ENCODE results near the gene CR1.
"Not testable (repeated sequence)": the region's sequence is repeated elsewhere in the genome, so short reads cannot be mapped to it uniquely, and the experiment has no call there.

Gene CR1

DNA sequence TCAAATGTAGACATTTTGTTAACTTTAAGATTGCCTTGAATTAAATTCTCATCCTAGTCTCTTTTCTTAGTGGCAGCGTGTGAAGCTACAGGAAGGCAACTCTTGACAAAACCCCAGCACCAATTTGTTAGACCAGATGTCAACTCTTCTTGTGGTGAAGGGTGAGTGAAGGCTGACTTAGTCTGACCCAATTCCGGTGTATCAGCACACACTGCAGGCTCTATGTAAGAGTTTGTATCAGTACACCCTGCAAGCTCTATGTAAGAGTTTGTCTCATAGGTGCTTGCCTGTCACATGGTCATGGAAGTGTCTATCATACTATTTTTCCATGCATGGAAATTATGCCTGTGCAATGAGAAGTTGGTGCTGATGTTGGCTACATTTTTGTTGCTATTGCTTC is 25.0 kb upstream of the CR1 start:
- DNase-seq: no peak
- Histone ChIP-seq H3K9me3 (ENCODE audit: severe bottlenecking) (no peaks in the 10 kb centered on the region), H3K4me3 (ENCODE audit: low read depth, low read length) (no peak overlapping the region), H3K27me3 (ENCODE audit: insufficient read depth, low read depth, severe bottlenecking) (peaks cover 100% of the 10 kb centered on the region), H3K27ac (no peak overlapping the region), H3K36me3 (no peaks in the 10 kb centered on the region)
- TF ChIP-seq, protein P1, sequence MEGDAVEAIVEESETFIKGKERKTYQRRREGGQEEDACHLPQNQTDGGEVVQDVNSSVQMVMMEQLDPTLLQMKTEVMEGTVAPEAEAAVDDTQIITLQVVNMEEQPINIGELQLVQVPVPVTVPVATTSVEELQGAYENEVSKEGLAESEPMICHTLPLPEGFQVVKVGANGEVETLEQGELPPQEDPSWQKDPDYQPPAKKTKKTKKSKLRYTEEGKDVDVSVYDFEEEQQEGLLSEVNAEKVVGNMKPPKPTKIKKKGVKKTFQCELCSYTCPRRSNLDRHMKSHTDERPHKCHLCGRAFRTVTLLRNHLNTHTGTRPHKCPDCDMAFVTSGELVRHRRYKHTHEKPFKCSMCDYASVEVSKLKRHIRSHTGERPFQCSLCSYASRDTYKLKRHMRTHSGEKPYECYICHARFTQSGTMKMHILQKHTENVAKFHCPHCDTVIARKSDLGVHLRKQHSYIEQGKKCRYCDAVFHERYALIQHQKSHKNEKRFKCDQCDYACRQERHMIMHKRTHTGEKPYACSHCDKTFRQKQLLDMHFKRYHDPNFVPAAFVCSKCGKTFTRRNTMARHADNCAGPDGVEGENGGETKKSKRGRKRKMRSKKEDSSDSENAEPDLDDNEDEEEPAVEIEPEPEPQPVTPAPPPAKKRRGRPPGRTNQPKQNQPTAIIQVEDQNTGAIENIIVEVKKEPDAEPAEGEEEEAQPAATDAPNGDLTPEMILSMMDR (IDR thresholded peaks at IDR 0.05; ENCODE audit: low read depth, low read length): no peak

DNA sequence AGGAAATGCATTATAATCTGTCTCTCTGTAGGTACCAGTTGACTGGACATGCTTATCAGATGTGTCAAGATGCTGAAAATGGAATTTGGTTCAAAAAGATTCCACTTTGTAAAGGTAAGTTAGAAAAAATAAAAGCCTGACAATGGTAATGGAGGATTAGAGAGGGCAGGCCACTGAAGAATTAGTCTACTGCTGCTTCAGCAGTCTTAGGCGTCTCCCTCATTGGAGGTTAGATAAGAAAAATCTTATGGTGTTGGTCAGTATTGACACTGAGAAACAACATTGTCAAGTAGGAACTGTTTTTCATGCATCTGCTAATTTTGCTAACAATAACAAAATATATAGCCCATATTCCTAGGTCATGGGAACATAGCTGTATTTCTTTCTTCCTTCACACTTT is 21.7 kb upstream of the CR1 start:
- Histone ChIP-seq H3K27ac (no peak overlapping the region), H3K27me3 (ENCODE audit: insufficient read depth, low read depth, severe bottlenecking) (peaks cover 98% of the 10 kb centered on the region), H3K9me3 (ENCODE audit: severe bottlenecking) (no peaks in the 10 kb centered on the region), H3K36me3 (no peaks in the 10 kb centered on the region), H3K4me3 (ENCODE audit: low read depth, low read length) (no peak overlapping the region)
- no peak for DNase-seq
- TF ChIP-seq, protein P1 (IDR thresholded peaks at IDR 0.05; ENCODE audit: low read depth, low read length): no peak

DNA sequence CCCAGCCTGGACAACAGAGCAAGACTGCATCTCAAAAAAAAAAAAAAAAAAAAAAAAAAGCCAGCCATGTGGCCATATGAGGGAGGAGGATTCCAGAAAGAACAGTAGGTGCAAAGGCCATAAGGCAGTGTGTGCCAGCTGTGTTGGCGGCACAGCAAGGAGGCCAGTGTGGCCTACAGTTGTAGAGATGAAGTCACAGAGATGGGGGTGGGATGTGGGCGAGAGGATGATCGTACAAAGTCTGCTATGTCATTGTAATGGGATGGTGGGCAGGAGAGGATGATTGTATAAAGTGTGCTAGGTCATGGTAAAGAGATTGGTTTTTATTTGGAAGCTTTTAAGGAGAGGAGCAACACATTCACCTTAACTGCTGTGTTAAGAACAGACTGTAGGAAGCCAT is 9.8 kb upstream of the CR1 start:
- no peak overlapping the region for H3K4me3 ChIP-seq (ENCODE audit: low read depth, low read length)
- no peak overlapping the region for H3K27ac ChIP-seq
- DNase-seq: no peak
- peaks cover 98% of the 10 kb centered on the region for H3K27me3 ChIP-seq (ENCODE audit: insufficient read depth, low read depth, severe bottlenecking)
- no peaks in the 10 kb centered on the region for H3K9me3 ChIP-seq (ENCODE audit: severe bottlenecking)
- TF ChIP-seq, protein P1 (IDR thresholded peaks at IDR 0.05; ENCODE audit: low read depth, low read length): no peak
- no peaks in the 10 kb centered on the region for H3K36me3 ChIP-seq

- Histone ChIP-seq H3K27ac (no peak overlapping the region), H3K4me3 (ENCODE audit: low read depth, low read length) (no peak overlapping the region), H3K36me3 (no peaks in the 10 kb centered on the region), H3K9me3 (ENCODE audit: severe bottlenecking) (no peaks in the 10 kb centered on the region), H3K27me3 (ENCODE audit: insufficient read depth, low read depth, severe bottlenecking) (peaks cover 98% of the 10 kb centered on the region)
- DNase-seq: no peak
- TF ChIP-seq, protein P1 (IDR thresholded peaks at IDR 0.05; ENCODE audit: low read depth, low read length): no peak
Measured at GRCh38 chr1:207487636-207488035, 8.3 kb upstream of the CR1 start.

GRCh38 chr1:207493212-207493611 is 2.7 kb upstream of the CR1 start:
- Histone ChIP-seq H3K27me3 (ENCODE audit: insufficient read depth, low read depth, severe bottlenecking) (peaks cover 100% of the 10 kb centered on the region), H3K27ac (no peak overlapping the region), H3K4me3 (ENCODE audit: low read depth, low read length) (no peak overlapping the region), H3K36me3 (no peaks in the 10 kb centered on the region), H3K9me3 (ENCODE audit: severe bottlenecking) (no peaks in the 10 kb centered on the region)
- TF ChIP-seq, protein P1 (IDR thresholded peaks at IDR 0.05; ENCODE audit: low read depth, low read length): no peak
- DNase-seq: no peak

DNA sequence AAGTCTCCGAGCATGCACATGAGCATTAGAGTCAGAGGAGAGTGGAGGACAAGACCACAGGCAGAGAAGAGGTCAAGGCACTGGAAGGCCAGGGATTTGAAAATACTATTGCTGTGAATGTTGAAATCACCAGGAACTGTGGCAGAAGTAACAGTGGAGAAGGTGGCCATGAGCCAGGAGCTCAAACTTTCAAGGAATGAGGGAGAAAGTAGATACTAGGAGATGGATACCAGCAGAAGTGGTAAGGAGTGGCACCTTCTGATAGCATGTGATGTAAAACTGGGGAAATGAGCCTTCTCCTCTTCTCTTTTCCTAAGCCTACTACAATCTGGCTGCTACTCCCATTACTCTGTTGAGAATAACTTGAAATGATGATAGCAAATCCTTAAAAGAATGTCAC is 1.8 kb upstream of the CR1 start:
- Histone ChIP-seq H3K9me3 (ENCODE audit: severe bottlenecking) (no peaks in the 10 kb centered on the region), H3K36me3 (no peaks in the 10 kb centered on the region), H3K4me3 (ENCODE audit: low read depth, low read length) (no peak overlapping the region), H3K27ac (no peak overlapping the region), H3K27me3 (ENCODE audit: insufficient read depth, low read depth, severe bottlenecking) (peaks cover 98% of the 10 kb centered on the region)
- DNase-seq: no peak
- TF ChIP-seq, protein P1 (IDR thresholded peaks at IDR 0.05; ENCODE audit: low read depth, low read length): no peak

GRCh38 chr1:207495281-207495680 is 676 bp upstream of the CR1 start:
- not testable (repeated sequence) for H3K9me3 ChIP-seq (ENCODE audit: severe bottlenecking); H3K36me3 ChIP-seq; H3K27ac ChIP-seq; DNase-seq; H3K4me3 ChIP-seq (ENCODE audit: low read depth, low read length)
- peaks cover 98% of the 10 kb centered on the region for H3K27me3 ChIP-seq (ENCODE audit: insufficient read depth, low read depth, severe bottlenecking)
